DOHH2 (cell line): ENCODE data around the gene WDR7.

ENCODE experiments used
- H3F3A ChIP-seq: fragments of 200-600 bp; sonication (generic), shearing (Covaris generic); 2 replicates; pipeline ENCODE4 v1.6.0; 2016; ENCODE audit warnings: antibody characterized with exemption, mild to moderate bottlenecking; ENCODE audit not compliant: control insufficient read depth, insufficient read depth
- H3K27ac ChIP-seq: fragments of 200-600 bp; sonication (generic); 2 replicates; pipeline ENCODE4 v1.5.1; 2014; ENCODE audit warnings: low read depth, mild to moderate bottlenecking, low read length, moderate library complexity
- H3K27me3 ChIP-seq: fragments of 200-600 bp; sonication (generic); 2 replicates; pipeline ENCODE4 v1.6.1; 2014; ENCODE audit warnings: mild to moderate bottlenecking, low read length, mixed read lengths; ENCODE audit not compliant: control insufficient read depth
- H3K36me3 ChIP-seq: fragments of 200-600 bp; sonication (generic); 2 replicates; pipeline ENCODE4 v1.6.1; 2014; ENCODE audit warnings: mild to moderate bottlenecking, low read length, moderate library complexity, mixed read lengths; ENCODE audit not compliant: control insufficient read depth
- H3K4me1 ChIP-seq: fragments of 200-600 bp; sonication (generic); 2 replicates; pipeline ENCODE4 v1.6.1; 2014; ENCODE audit warnings: mild to moderate bottlenecking, low read length, mixed read lengths; ENCODE audit not compliant: control insufficient read depth
- H3K4me2 ChIP-seq: fragments of 200-600 bp; sonication (generic); 2 replicates; pipeline ENCODE4 v1.6.0; 2014; ENCODE audit warnings: mild to moderate bottlenecking, low read length, moderate library complexity
- H3K4me3 ChIP-seq: fragments of 200-600 bp; sonication (generic); 2 replicates; pipeline ENCODE4 v1.5.1; 2014; ENCODE audit warnings: mild to moderate bottlenecking, low read length, mixed read lengths
- H3K79me2 ChIP-seq: fragments of 200-600 bp; sonication (generic); 2 replicates; pipeline ENCODE4 v1.6.1; 2014; ENCODE audit warnings: mild to moderate bottlenecking, low read length, mixed read lengths; ENCODE audit not compliant: control insufficient read depth
- H3K9me2 ChIP-seq: fragments of 200-600 bp; sonication (generic); replicated peaks from 2 replicates; pipeline ENCODE4 v1.6.1; 2014; ENCODE audit warnings: mild to moderate bottlenecking, low read length, mixed read lengths; ENCODE audit not compliant: control insufficient read depth
- H3K9me3 ChIP-seq: fragments of 200-600 bp; sonication (generic); 2 replicates; pipeline ENCODE4 v1.6.1; 2014; ENCODE audit warnings: antibody characterized with exemption, low read length, mixed read lengths; ENCODE audit not compliant: control insufficient read depth, insufficient read depth
- H4K20me1 ChIP-seq: fragments of 200-600 bp; sonication (generic); 2 replicates; pipeline ENCODE4 v1.6.0; 2014; ENCODE audit warnings: low read depth, mild to moderate bottlenecking, antibody characterized with exemption, low read length, moderate library complexity; ENCODE audit not compliant: control insufficient read depth, insufficient read depth
- CTCF ChIP-seq: fragments of 200-600 bp; sonication (generic); IDR thresholded peaks from one replicate; pipeline ENCODE4 v1.5.1; 2014; ENCODE audit warnings: antibody characterized with exemption, mild to moderate bottlenecking, low read depth, low read length; ENCODE audit not compliant: poor library complexity, severe bottlenecking
- EZH2phosphoT487 ChIP-seq: fragments of 200-600 bp; sonication (generic); IDR thresholded peaks from 2 replicates; pipeline ENCODE4 v1.6.1; 2017; ENCODE audit warnings: borderline replicate concordance, mild to moderate bottlenecking, antibody characterized with exemption, low read length, moderate library complexity, mixed read lengths

Gene WDR7

GRCh38 chr18:56789004-56789888 lies 138.1 kb downstream of the WDR7 start:
- Histone ChIP-seq H3K9me3 (no peaks in the 10 kb centered on the region), H3K9me2 (no peaks in the 10 kb centered on the region), H3K4me2 (no peak overlapping the region), H3K27ac (no peak overlapping the region), H3K36me3 (no peaks in the 10 kb centered on the region), H3K4me3 (no peak overlapping the region), H3K79me2 (no peaks in the 10 kb centered on the region), H3K27me3 (no peaks in the 10 kb centered on the region), H3F3A (no peaks in the 10 kb centered on the region), H4K20me1 (no peaks in the 10 kb centered on the region), H3K4me1 (no peaks in the 10 kb centered on the region)
- TF ChIP-seq EZH2phosphoT487 (no peak), CTCF (peak; percentile 86)

DNA sequence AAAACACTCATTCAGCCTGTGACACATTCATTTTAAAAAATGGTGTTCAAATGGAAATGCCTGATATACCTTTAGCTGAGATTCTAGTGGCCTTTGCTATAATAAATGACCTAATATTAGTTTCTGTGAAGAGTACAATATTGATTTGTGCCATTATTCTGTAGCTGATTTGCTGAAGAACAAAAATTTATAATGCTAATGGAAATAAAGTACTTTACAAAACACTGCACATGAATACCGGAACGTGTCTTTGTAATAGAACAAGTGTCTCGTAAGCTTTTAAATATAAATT lies 138.7 kb downstream of the WDR7 start:
- H3K4me3 ChIP-seq: no peak overlapping the region
- TF ChIP-seq CTCF: no peak
- TF ChIP-seq EZH2phosphoT487: no peak
- no peaks in the 10 kb centered on the region for H3K27me3 ChIP-seq
- no peaks in the 10 kb centered on the region for H3K79me2 ChIP-seq
- H3K9me3 ChIP-seq: no peaks in the 10 kb centered on the region
- H3K4me2 ChIP-seq: no peak overlapping the region
- H4K20me1 ChIP-seq: no peaks in the 10 kb centered on the region
- H3K9me2 ChIP-seq: no peaks in the 10 kb centered on the region
- H3K4me1 ChIP-seq: no peaks in the 10 kb centered on the region
- H3F3A ChIP-seq: no peaks in the 10 kb centered on the region
- H3K36me3 ChIP-seq: no peaks in the 10 kb centered on the region
- no peak overlapping the region for H3K27ac ChIP-seq

DNA sequence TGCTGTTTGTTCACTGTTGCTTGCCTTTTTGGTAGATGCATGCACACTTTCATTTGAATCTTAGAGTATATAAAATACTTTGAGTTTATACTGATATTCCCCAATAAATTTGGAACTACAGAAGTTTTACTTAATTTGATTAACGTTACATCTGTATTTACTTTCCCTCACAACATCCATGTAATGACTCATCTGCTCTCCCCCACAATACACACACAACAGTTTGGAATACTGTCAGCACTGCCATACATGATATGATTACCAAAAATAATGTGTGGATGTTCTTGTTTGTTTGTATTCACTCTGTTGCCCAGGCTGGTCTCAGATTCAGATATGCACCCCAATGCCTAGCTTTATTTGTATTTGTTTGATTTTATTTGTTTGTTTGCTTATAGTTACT lies 144.2 kb downstream of the WDR7 start:
- H3K79me2 ChIP-seq: no peaks in the 10 kb centered on the region
- H3K9me2 ChIP-seq: no peaks in the 10 kb centered on the region
- no peak overlapping the region for H3K27ac ChIP-seq
- no peaks in the 10 kb centered on the region for H3K9me3 ChIP-seq
- no peaks in the 10 kb centered on the region for H3K4me1 ChIP-seq
- TF ChIP-seq EZH2phosphoT487 (no peak), CTCF (no peak)
- no peaks in the 10 kb centered on the region for H3K27me3 ChIP-seq
- H3K4me3 ChIP-seq: no peak overlapping the region
- H3F3A ChIP-seq: no peaks in the 10 kb centered on the region
- H3K4me2 ChIP-seq: no peak overlapping the region
- no peaks in the 10 kb centered on the region for H4K20me1 ChIP-seq
- H3K36me3 ChIP-seq: no peaks in the 10 kb centered on the region
